ENCODE results near the gene PRKCQ.

The PRKCQ gene

GRCh38 chr10:6564367-6564766 lies 15.7 kb downstream of the PRKCQ start:
- no peak overlapping the region for H3K9ac ChIP-seq (ENCODE audit: low read depth, low read length)
- no peaks in the 10 kb centered on the region for H3K36me3 ChIP-seq (ENCODE audit: insufficient read depth, low read length)
- H3K4me1 ChIP-seq (ENCODE audit: control insufficient read depth, insufficient read depth, low read length) = no peaks in the 10 kb centered on the region
- no peak overlapping the region for H3K4me2 ChIP-seq (ENCODE audit: low read length)
- peaks cover 29% of the 10 kb centered on the region for H3K27me3 ChIP-seq (ENCODE audit: control insufficient read depth, insufficient read depth, low read length)
- H3K9me3 ChIP-seq (replicated peaks; ENCODE audit: low read length) = no peaks in the 10 kb centered on the region
- no peak overlapping the region for H3K4me3 ChIP-seq (ENCODE audit: low read length)

GRCh38 chr10:6563731-6564130 lies 16.3 kb downstream of the PRKCQ start:
- peaks cover 28% of the 10 kb centered on the region for H3K27me3 ChIP-seq (ENCODE audit: control insufficient read depth, insufficient read depth, low read length)
- H3K4me2 ChIP-seq (ENCODE audit: low read length) = no peak overlapping the region
- no peaks in the 10 kb centered on the region for H3K9me3 ChIP-seq (replicated peaks; ENCODE audit: low read length)
- H3K4me1 ChIP-seq (ENCODE audit: control insufficient read depth, insufficient read depth, low read length) = no peaks in the 10 kb centered on the region
- no peak overlapping the region for H3K4me3 ChIP-seq (ENCODE audit: low read length)
- no peak overlapping the region for H3K9ac ChIP-seq (ENCODE audit: low read depth, low read length)
- no peaks in the 10 kb centered on the region for H3K36me3 ChIP-seq (ENCODE audit: insufficient read depth, low read length)

- H3K4me1 ChIP-seq (ENCODE audit: control insufficient read depth, insufficient read depth, low read length) = no peaks in the 10 kb centered on the region
- no peak overlapping the region for H3K4me2 ChIP-seq (ENCODE audit: low read length)
- no peaks in the 10 kb centered on the region for H3K9me3 ChIP-seq (replicated peaks; ENCODE audit: low read length)
- no peak overlapping the region for H3K4me3 ChIP-seq (ENCODE audit: low read length)
- no peaks in the 10 kb centered on the region for H3K36me3 ChIP-seq (ENCODE audit: insufficient read depth, low read length)
- H3K9ac ChIP-seq (ENCODE audit: low read depth, low read length) = no peak overlapping the region
- peaks cover 28% of the 10 kb centered on the region for H3K27me3 ChIP-seq (ENCODE audit: control insufficient read depth, insufficient read depth, low read length)
Observed at GRCh38 chr10:6563075-6563474, 17.0 kb downstream of the PRKCQ start.

- Histone ChIP-seq H3K4me3 (ENCODE audit: low read length) (no peak overlapping the region), H3K9ac (ENCODE audit: low read depth, low read length) (no peak overlapping the region), H3K4me2 (ENCODE audit: low read length) (no peak overlapping the region), H3K36me3 (ENCODE audit: insufficient read depth, low read length) (no peaks in the 10 kb centered on the region), H3K9me3 (replicated peaks; ENCODE audit: low read length) (no peaks in the 10 kb centered on the region), H3K4me1 (ENCODE audit: control insufficient read depth, insufficient read depth, low read length) (no peaks in the 10 kb centered on the region), H3K27me3 (ENCODE audit: control insufficient read depth, insufficient read depth, low read length) (peaks cover 26% of the 10 kb centered on the region)
Observed at GRCh38 chr10:6562221-6562620, 17.9 kb downstream of the PRKCQ start.

- H3K27me3 ChIP-seq (ENCODE audit: control insufficient read depth, insufficient read depth, low read length) = peaks cover 28% of the 10 kb centered on the region
- no peaks in the 10 kb centered on the region for H3K36me3 ChIP-seq (ENCODE audit: insufficient read depth, low read length)
- H3K4me1 ChIP-seq (ENCODE audit: control insufficient read depth, insufficient read depth, low read length) = no peaks in the 10 kb centered on the region
- H3K4me2 ChIP-seq (ENCODE audit: low read length) = no peak overlapping the region
- no peak overlapping the region for H3K4me3 ChIP-seq (ENCODE audit: low read length)
- no peak overlapping the region for H3K9ac ChIP-seq (ENCODE audit: low read depth, low read length)
- no peaks in the 10 kb centered on the region for H3K9me3 ChIP-seq (replicated peaks; ENCODE audit: low read length)
Observed at GRCh38 chr10:6561552-6561951, 18.5 kb downstream of the PRKCQ start.

- H3K36me3 ChIP-seq (ENCODE audit: insufficient read depth, low read length) = no peaks in the 10 kb centered on the region
- no peak overlapping the region for H3K9ac ChIP-seq (ENCODE audit: low read depth, low read length)
- H3K27me3 ChIP-seq (ENCODE audit: control insufficient read depth, insufficient read depth, low read length) = peaks cover 12% of the 10 kb centered on the region
- no peak overlapping the region for H3K4me3 ChIP-seq (ENCODE audit: low read length)
- H3K4me2 ChIP-seq (ENCODE audit: low read length) = no peak overlapping the region
- H3K4me1 ChIP-seq (ENCODE audit: control insufficient read depth, insufficient read depth, low read length) = no peaks in the 10 kb centered on the region
- no peaks in the 10 kb centered on the region for H3K9me3 ChIP-seq (replicated peaks; ENCODE audit: low read length)
Observed at GRCh38 chr10:6558759-6559461, 21.2 kb downstream of the PRKCQ start.

- Histone ChIP-seq H3K36me3 (ENCODE audit: insufficient read depth, low read length) (no peaks in the 10 kb centered on the region), H3K9ac (ENCODE audit: low read depth, low read length) (no peak overlapping the region), H3K9me3 (replicated peaks; ENCODE audit: low read length) (no peaks in the 10 kb centered on the region), H3K4me2 (ENCODE audit: low read length) (no peak overlapping the region), H3K4me3 (ENCODE audit: low read length) (no peak overlapping the region), H3K27me3 (ENCODE audit: control insufficient read depth, insufficient read depth, low read length) (peaks cover 11% of the 10 kb centered on the region), H3K4me1 (ENCODE audit: control insufficient read depth, insufficient read depth, low read length) (no peaks in the 10 kb centered on the region)
Observed at GRCh38 chr10:6558272-6558671, 21.8 kb downstream of the PRKCQ start.

GRCh38 chr10:6553937-6554336 lies 26.1 kb downstream of the PRKCQ start:
- H3K9me3 ChIP-seq (replicated peaks; ENCODE audit: low read length) = no peaks in the 10 kb centered on the region
- H3K4me1 ChIP-seq (ENCODE audit: control insufficient read depth, insufficient read depth, low read length) = no peaks in the 10 kb centered on the region
- H3K9ac ChIP-seq (ENCODE audit: low read depth, low read length) = no peak overlapping the region
- H3K4me2 ChIP-seq (ENCODE audit: low read length) = no peak overlapping the region
- no peak overlapping the region for H3K4me3 ChIP-seq (ENCODE audit: low read length)
- H3K36me3 ChIP-seq (ENCODE audit: insufficient read depth, low read length) = no peaks in the 10 kb centered on the region
- peaks cover 4% of the 10 kb centered on the region for H3K27me3 ChIP-seq (ENCODE audit: control insufficient read depth, insufficient read depth, low read length)

- Histone ChIP-seq H3K9me3 (replicated peaks; ENCODE audit: low read length) (no peaks in the 10 kb centered on the region), H3K9ac (ENCODE audit: low read depth, low read length) (no peak overlapping the region), H3K4me2 (ENCODE audit: low read length) (no peak overlapping the region), H3K4me3 (ENCODE audit: low read length) (no peak overlapping the region), H3K36me3 (ENCODE audit: insufficient read depth, low read length) (no peaks in the 10 kb centered on the region), H3K27me3 (ENCODE audit: control insufficient read depth, insufficient read depth, low read length) (peaks cover 6% of the 10 kb centered on the region), H3K4me1 (ENCODE audit: control insufficient read depth, insufficient read depth, low read length) (no peaks in the 10 kb centered on the region)
Observed at GRCh38 chr10:6543431-6544005, 36.6 kb downstream of the PRKCQ start.

- Histone ChIP-seq H3K4me2 (ENCODE audit: low read length) (no peak overlapping the region), H3K9me3 (replicated peaks; ENCODE audit: low read length) (no peaks in the 10 kb centered on the region), H3K4me3 (ENCODE audit: low read length) (no peak overlapping the region), H3K4me1 (ENCODE audit: control insufficient read depth, insufficient read depth, low read length) (no peaks in the 10 kb centered on the region), H3K36me3 (ENCODE audit: insufficient read depth, low read length) (no peaks in the 10 kb centered on the region), H3K27me3 (ENCODE audit: control insufficient read depth, insufficient read depth, low read length) (peaks cover 10% of the 10 kb centered on the region), H3K9ac (ENCODE audit: low read depth, low read length) (no peak overlapping the region)
Observed at GRCh38 chr10:6542999-6543430, 37.1 kb downstream of the PRKCQ start.

- no peak overlapping the region for H3K4me2 ChIP-seq (ENCODE audit: low read length)
- H3K36me3 ChIP-seq (ENCODE audit: insufficient read depth, low read length) = no peaks in the 10 kb centered on the region
- no peak overlapping the region for H3K9ac ChIP-seq (ENCODE audit: low read depth, low read length)
- no peaks in the 10 kb centered on the region for H3K4me1 ChIP-seq (ENCODE audit: control insufficient read depth, insufficient read depth, low read length)
- H3K9me3 ChIP-seq (replicated peaks; ENCODE audit: low read length) = no peaks in the 10 kb centered on the region
- H3K4me3 ChIP-seq (ENCODE audit: low read length) = no peak overlapping the region
- H3K27me3 ChIP-seq (ENCODE audit: control insufficient read depth, insufficient read depth, low read length) = peaks cover 12% of the 10 kb centered on the region
Observed at GRCh38 chr10:6539833-6540232, 40.2 kb downstream of the PRKCQ start.

- Histone ChIP-seq H3K9me3 (replicated peaks; ENCODE audit: low read length) (no peaks in the 10 kb centered on the region), H3K4me1 (ENCODE audit: control insufficient read depth, insufficient read depth, low read length) (no peaks in the 10 kb centered on the region), H3K9ac (ENCODE audit: low read depth, low read length) (no peak overlapping the region), H3K27me3 (ENCODE audit: control insufficient read depth, insufficient read depth, low read length) (peaks cover 12% of the 10 kb centered on the region), H3K4me3 (ENCODE audit: low read length) (no peak overlapping the region), H3K36me3 (ENCODE audit: insufficient read depth, low read length) (no peaks in the 10 kb centered on the region), H3K4me2 (ENCODE audit: low read length) (no peak overlapping the region)
Observed at GRCh38 chr10:6537770-6538169, 42.3 kb downstream of the PRKCQ start.
